ENCODE measurements around the gene C6orf15. TPM values are rescaled to one million over a fixed set of nuclear protein-coding genes. Genes with fewer than 3 reads are reported as not detected.

C6orf15 gene
- total RNA-seq, 1 experiment from 2014 or later, result not detected

DNA sequence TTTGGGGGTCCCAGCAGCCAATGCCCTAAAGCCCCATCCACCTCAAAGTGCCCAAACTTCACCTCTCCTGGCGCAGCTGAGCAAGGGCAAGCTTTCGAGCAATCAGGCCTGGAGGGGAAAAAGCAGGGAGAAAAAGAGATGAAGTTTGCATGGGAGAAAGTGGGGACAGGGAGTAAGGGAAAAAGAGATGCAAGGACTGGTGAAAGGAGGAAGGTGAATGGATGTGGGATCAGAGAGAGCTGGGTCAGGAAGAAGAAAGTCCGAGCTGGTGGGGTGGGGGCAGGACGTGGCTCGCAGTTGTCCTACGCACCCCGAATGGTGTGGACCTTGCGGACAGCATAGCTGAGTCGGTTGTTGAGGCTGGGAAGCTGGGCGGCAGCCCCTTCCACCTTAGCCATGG lies 33.0 kb upstream of the C6orf15 start:
- Mint-ChIP-seq H3K27me3 (ENCODE audit: low read depth) (no peaks in the 10 kb centered on the region), H3K9me3 (no peaks in the 10 kb centered on the region), H3K4me1 (peaks cover 20% of the 10 kb centered on the region), H3K27ac (no peak overlapping the region; the same call in 1 of the 2 replicates), H3K36me3 (peaks cover 53% of the 10 kb centered on the region), H3K4me3 (no peak overlapping the region)
- CTCF ChIA-PET, result interaction anchor here (0.6 to 1.6 kb wide), 2 partner anchors 8 to 531 kb away, joined by 3 to 6 read pairs; no protein-coding TSS in a partner anchor
- TF ChIP-seq TCF7 (CRISPR knock-in tag; IDR thresholded peaks at IDR 0.05; ENCODE audit: low read depth), result no peak
- TF ChIP-seq, protein P1, sequence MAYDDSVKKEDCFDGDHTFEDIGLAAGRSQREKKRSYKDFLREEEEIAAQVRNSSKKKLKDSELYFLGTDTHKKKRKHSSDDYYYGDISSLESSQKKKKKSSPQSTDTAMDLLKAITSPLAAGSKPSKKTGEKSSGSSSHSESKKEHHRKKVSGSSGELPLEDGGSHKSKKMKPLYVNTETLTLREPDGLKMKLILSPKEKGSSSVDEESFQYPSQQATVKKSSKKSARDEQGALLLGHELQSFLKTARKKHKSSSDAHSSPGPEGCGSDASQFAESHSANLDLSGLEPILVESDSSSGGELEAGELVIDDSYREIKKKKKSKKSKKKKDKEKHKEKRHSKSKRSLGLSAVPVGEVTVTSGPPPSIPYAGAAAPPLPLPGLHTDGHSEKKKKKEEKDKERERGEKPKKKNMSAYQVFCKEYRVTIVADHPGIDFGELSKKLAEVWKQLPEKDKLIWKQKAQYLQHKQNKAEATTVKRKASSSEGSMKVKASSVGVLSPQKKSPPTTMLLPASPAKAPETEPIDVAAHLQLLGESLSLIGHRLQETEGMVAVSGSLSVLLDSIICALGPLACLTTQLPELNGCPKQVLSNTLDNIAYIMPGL (CRISPR knock-in tag; IDR thresholded peaks at IDR 0.05), result no peak
- no peak for TF ChIP-seq FOXK1 (CRISPR knock-in tag; IDR thresholded peaks at IDR 0.05)
- TF ChIP-seq SMAD3 (CRISPR knock-in tag; IDR thresholded peaks at IDR 0.05; ENCODE audit: borderline replicate concordance), result no peak
- no peak for TF ChIP-seq GABPB1 (CRISPR knock-in tag; IDR thresholded peaks at IDR 0.05)
- no peak for TF ChIP-seq NR2C2 (CRISPR knock-in tag; IDR thresholded peaks at IDR 0.05)
- no peak for TF ChIP-seq HMGA2 (CRISPR knock-in tag; IDR thresholded peaks at IDR 0.05)
- TF ChIP-seq TEAD4 (CRISPR knock-in tag; IDR thresholded peaks at IDR 0.05), result no peak
- TF ChIP-seq, protein P2, sequence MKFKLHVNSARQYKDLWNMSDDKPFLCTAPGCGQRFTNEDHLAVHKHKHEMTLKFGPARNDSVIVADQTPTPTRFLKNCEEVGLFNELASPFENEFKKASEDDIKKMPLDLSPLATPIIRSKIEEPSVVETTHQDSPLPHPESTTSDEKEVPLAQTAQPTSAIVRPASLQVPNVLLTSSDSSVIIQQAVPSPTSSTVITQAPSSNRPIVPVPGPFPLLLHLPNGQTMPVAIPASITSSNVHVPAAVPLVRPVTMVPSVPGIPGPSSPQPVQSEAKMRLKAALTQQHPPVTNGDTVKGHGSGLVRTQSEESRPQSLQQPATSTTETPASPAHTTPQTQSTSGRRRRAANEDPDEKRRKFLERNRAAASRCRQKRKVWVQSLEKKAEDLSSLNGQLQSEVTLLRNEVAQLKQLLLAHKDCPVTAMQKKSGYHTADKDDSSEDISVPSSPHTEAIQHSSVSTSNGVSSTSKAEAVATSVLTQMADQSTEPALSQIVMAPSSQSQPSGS (CRISPR knock-in tag; IDR thresholded peaks at IDR 0.05; ENCODE audit: borderline replicate concordance, low read depth), result no peak
- TF ChIP-seq MYBL2 (CRISPR knock-in tag; IDR thresholded peaks at IDR 0.05), result no peak
- TF ChIP-seq NFYB (CRISPR knock-in tag; conservative IDR thresholded peaks at IDR 0.05; ENCODE audit: low read depth), result no peak
- TF ChIP-seq, protein P3, sequence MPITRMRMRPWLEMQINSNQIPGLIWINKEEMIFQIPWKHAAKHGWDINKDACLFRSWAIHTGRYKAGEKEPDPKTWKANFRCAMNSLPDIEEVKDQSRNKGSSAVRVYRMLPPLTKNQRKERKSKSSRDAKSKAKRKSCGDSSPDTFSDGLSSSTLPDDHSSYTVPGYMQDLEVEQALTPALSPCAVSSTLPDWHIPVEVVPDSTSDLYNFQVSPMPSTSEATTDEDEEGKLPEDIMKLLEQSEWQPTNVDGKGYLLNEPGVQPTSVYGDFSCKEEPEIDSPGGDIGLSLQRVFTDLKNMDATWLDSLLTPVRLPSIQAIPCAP (CRISPR knock-in tag; IDR thresholded peaks at IDR 0.05), result no peak
- POLR2A ChIA-PET, result interaction anchor here (0.9 kb wide), 1 partner anchor 27 kb away, joined by 4 read pairs; no protein-coding TSS in a partner anchor
- no peak for ATAC-seq
- no peak for DNase-seq (ENCODE audit: low spot score)

DNA sequence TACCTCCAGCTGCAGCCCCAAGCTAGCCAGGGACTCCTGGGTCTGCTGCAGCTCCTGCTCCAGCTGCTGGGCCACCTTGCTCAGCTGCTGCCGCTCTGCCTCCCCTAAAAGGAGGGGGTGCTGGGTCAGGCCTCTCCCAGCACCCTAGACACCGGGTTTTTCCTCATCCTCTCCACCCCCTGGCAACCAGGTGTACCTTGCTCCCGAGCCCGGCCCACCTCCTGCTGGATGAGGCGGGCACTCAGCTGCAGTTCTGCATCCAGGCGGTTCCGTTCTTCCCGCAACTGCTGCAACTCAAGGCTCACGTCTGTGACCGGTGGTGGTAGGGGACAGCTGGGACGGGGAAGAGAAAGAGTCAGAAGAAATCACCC lies 32.6 kb upstream of the C6orf15 start:
- TF ChIP-seq ELF4 (CRISPR knock-in tag; IDR thresholded peaks at IDR 0.05; ENCODE audit: low read depth) (no peak), IRF2 (CRISPR knock-in tag; IDR thresholded peaks at IDR 0.05; ENCODE audit: borderline replicate concordance, low read depth) (no peak), PRRX2 (CRISPR knock-in tag; IDR thresholded peaks at IDR 0.05) (no peak), ATF1 (CRISPR knock-in tag; IDR thresholded peaks at IDR 0.05) (no peak)
- CTCF ChIA-PET, result interaction anchor here (1.6 kb wide), 1 partner anchor 8 kb away, joined by 6 read pairs; no protein-coding TSS in a partner anchor
- no peak overlapping the region for H3K27ac Mint-ChIP-seq
- H3K4me3 Mint-ChIP-seq, result no peak overlapping the region
- H3K27me3 Mint-ChIP-seq (ENCODE audit: low read depth), result no peaks in the 10 kb centered on the region
- DNase-seq (ENCODE audit: low spot score), result no peak
- H3K4me1 Mint-ChIP-seq, result peaks cover 21% of the 10 kb centered on the region
- peaks cover 48% of the 10 kb centered on the region for H3K36me3 Mint-ChIP-seq
- ATAC-seq, result no peak
- POLR2A ChIA-PET, result interaction anchor here (0.9 kb wide), 1 partner anchor 27 kb away, joined by 4 read pairs; no protein-coding TSS in a partner anchor
- no peaks in the 10 kb centered on the region for H3K9me3 Mint-ChIP-seq

DNA sequence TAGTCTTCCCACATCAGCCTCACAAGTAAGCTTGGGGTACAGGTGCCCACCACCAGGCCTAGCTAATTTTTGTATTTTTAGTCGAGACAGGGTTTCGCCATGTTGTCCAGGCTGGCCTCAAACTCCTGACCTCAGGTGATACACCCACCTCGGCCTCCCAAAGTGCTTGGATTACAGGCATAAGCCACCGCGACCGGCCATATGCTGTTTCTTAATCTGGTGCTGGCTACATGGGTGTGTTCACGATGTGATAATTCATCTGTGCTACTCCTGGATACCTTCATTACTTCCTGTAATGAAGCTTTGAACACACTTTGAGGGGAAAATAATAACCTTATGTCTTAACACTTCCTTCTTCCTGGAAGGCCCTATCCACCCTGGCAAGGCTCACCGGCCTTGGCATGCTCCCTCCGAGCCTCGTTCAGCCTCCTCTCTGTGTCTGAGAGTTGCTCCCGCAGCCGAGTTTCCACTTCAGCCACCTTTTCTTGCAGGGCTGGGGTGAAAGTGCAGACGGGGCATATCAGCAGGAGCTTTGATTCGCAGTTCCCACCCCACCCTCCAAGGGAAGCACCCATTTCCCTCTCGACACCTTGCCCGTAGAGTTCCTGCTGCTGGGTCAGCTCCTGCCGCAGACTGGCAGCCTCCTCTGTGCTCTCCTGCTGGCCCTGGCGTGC lies 32.1 kb upstream of the C6orf15 start:
- no peak overlapping the region; the same call in 1 of the 2 replicates for H3K27ac Mint-ChIP-seq

More for the DNA sequence above, 32.1 kb upstream of the C6orf15 start:
- ATAC-seq, result no peak
- Mint-ChIP-seq H3K27me3 (ENCODE audit: low read depth) (no peaks in the 10 kb centered on the region), H3K4me1 (peaks cover 26% of the 10 kb centered on the region), H3K9me3 (no peaks in the 10 kb centered on the region), H3K36me3 (peaks cover 44% of the 10 kb centered on the region), H3K4me3 (no peak overlapping the region)
- POLR2A ChIA-PET, result no interaction called here
- DNase-seq (ENCODE audit: low spot score), result no peak
- CTCF ChIA-PET, result no interaction called here
- TF ChIP-seq, protein P4, sequence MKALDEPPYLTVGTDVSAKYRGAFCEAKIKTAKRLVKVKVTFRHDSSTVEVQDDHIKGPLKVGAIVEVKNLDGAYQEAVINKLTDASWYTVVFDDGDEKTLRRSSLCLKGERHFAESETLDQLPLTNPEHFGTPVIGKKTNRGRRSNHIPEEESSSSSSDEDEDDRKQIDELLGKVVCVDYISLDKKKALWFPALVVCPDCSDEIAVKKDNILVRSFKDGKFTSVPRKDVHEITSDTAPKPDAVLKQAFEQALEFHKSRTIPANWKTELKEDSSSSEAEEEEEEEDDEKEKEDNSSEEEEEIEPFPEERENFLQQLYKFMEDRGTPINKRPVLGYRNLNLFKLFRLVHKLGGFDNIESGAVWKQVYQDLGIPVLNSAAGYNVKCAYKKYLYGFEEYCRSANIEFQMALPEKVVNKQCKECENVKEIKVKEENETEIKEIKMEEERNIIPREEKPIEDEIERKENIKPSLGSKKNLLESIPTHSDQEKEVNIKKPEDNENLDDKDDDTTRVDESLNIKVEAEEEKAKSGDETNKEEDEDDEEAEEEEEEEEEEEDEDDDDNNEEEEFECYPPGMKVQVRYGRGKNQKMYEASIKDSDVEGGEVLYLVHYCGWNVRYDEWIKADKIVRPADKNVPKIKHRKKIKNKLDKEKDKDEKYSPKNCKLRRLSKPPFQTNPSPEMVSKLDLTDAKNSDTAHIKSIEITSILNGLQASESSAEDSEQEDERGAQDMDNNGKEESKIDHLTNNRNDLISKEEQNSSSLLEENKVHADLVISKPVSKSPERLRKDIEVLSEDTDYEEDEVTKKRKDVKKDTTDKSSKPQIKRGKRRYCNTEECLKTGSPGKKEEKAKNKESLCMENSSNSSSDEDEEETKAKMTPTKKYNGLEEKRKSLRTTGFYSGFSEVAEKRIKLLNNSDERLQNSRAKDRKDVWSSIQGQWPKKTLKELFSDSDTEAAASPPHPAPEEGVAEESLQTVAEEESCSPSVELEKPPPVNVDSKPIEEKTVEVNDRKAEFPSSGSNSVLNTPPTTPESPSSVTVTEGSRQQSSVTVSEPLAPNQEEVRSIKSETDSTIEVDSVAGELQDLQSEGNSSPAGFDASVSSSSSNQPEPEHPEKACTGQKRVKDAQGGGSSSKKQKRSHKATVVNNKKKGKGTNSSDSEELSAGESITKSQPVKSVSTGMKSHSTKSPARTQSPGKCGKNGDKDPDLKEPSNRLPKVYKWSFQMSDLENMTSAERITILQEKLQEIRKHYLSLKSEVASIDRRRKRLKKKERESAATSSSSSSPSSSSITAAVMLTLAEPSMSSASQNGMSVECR (CRISPR knock-in tag; IDR thresholded peaks at IDR 0.05; ENCODE audit: borderline replicate concordance), result no peak
- TF ChIP-seq SOX15 (CRISPR knock-in tag; IDR thresholded peaks at IDR 0.05) (no peak), TP53 (CRISPR knock-in tag; IDR thresholded peaks at IDR 0.05) (no peak), TCF7 (CRISPR knock-in tag; IDR thresholded peaks at IDR 0.05; ENCODE audit: low read depth) (no peak)
- TF ChIP-seq, protein P5, sequence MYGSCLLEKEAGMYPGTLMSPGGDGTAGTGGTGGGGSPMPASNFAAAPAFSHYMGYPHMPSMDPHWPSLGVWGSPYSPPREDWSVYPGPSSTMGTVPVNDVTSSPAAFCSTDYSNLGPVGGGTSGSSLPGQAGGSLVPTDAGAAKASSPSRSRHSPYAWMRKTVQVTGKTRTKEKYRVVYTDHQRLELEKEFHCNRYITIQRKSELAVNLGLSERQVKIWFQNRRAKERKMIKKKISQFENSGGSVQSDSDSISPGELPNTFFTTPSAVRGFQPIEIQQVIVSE (CRISPR knock-in tag; IDR thresholded peaks at IDR 0.05; ENCODE audit: borderline replicate concordance), result no peak
- TF ChIP-seq, protein P6, sequence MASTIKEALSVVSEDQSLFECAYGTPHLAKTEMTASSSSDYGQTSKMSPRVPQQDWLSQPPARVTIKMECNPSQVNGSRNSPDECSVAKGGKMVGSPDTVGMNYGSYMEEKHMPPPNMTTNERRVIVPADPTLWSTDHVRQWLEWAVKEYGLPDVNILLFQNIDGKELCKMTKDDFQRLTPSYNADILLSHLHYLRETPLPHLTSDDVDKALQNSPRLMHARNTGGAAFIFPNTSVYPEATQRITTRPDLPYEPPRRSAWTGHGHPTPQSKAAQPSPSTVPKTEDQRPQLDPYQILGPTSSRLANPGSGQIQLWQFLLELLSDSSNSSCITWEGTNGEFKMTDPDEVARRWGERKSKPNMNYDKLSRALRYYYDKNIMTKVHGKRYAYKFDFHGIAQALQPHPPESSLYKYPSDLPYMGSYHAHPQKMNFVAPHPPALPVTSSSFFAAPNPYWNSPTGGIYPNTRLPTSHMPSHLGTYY (CRISPR knock-in tag; IDR thresholded peaks at IDR 0.05), result no peak

All from WTC11 (cell line).